Measurements from ENCODE around the gene SLC1A1.

The SLC1A1 gene

DNA sequence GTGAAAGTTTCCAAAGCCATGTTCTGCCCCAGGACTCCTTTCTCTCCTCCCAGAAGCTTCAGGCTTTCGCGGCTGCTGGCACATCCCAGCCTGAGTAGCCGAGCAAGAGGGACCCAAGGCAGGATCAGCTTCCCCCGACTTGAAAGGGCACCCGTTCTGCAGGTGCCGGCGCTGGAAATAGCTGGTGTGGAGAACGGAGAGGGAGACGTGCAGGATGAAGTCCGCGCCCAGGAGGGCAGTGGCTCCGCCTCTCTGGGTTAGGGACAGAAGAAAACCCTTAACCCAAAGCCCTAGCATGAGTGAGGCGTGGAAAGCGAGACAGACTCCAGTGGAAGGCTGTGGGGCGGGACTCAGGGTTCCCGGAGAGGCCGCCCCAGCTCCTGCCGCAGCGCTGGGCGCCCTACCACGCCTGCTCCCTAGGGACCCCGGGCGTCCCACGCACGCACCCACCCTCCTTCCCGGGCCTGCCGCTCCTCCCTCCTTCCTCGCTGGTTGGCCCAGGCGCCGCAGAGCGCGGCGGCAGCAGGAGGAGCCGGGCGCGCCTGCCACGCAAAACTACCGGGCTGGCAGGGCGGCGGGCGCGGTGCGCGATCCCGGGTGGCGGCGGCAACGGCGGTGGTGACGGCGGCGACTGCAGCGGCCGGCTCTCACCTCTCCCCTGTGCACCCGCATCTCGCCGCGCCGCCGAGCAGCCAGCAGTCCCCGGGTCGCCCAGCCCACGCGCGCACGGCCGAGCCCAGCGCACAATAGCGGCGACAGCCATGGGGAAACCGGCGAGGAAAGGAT lies at the start of gene SLC1A1:
Gene SLC1A1 (plus strand): TSS at position 550 of the 786 bp plus-strand sequence. CDS start 212 bp downstream, at position 762.
- DNase-seq (ENCODE audit: low spot score) = peak; percentile 71

- DNase-seq (ENCODE audit: low spot score) = no peak
Observed at GRCh38 chr9:4442806-4443205, 47.5 kb upstream of the SLC1A1 start.

DNA sequence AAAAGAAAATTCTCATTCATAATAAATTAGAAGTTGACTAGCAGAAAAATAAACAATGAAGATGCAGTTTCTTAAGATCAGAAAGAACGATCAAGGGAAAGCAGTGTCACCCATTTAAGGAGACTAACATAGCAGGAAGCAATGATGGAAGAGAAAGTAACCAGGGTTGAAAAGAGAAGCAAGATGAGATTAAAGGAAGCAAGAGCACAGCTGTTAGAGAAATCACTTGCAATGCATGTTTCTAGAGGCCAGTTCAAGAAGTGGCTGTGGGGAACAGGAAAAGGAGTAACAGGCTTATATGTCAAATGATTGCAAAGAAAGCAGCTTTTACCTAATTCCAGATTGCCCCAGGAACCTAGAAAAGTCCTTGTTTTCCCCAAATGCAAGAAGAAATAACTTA lies 46.8 kb upstream of the SLC1A1 start:
- DNase-seq (ENCODE audit: low spot score) = no peak

DNA sequence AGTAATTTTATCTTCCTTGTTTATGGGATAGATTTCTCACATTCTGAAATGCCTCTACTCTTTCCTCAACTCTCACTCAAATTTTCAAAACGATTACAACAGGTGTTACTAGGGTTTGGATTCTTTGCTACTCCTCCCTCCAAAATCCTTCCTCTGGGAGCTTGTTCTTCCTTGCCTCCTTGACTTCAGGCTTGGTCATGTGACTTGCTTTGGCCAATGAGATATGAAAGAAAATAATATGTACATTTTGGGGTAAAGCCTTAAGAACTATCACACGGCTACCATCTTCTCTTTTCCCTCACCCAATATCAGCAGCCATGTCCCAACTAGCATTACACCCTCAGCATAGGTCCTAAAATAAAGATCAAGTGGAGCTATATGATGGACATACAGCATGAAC lies 28.8 kb upstream of the SLC1A1 start:
- no peak for DNase-seq (ENCODE audit: low spot score)

- DNase-seq (ENCODE audit: low spot score) = no peak
Observed at GRCh38 chr9:4463824-4464223, 26.4 kb upstream of the SLC1A1 start.

DNA sequence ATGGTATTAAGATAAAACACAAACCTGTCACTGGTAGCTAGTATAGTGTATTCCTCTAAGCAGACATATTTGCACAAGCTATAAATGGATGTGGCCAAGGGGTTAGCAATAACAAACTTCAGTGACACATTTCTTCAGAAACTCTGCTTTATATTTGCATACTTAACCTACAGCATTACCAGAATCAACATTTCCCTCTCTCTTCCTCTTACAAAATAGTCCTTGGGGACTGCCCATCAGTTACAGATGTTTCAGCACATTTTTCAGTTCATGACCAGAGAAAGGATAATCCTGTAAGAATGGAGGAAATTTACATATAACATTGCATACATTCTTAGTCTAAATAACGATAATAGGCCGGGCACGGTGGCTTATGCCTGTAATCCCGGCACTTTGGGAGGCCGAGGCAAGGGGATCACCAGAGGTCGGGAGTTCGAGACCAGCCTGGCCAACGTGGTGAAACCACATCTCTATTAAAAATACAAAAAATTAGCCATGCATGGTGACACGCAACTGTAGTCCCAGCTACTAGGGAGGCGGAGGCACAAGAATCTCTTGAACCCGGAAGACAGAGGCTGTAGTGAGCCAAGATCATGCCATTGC lies 25.3 kb upstream of the SLC1A1 start:
- no peak for DNase-seq (ENCODE audit: low spot score)

DNA sequence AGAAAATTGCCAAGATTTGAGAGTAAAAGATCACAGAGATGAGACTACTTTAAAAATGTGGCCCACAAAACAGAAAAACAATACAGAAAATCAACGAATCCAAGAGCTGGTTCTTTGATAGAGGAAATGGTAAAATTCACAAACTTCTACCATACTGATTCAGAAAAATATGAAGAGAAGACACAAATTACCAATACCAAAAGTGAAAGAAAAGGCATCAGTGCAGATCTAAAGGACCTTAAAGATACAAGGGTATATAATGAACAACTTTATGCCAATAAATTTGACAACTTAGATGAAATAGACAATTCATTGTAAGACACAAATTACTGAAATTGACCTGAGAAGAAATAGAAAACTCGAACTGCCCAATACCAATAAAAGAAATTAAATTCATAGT lies 24.4 kb upstream of the SLC1A1 start:
- no peak for DNase-seq (ENCODE audit: low spot score)

- no peak for DNase-seq (ENCODE audit: low spot score)
Observed at GRCh38 chr9:4475301-4475700, 15.0 kb upstream of the SLC1A1 start.

- no peak for DNase-seq (ENCODE audit: low spot score)
Observed at GRCh38 chr9:4486176-4486575, 4.1 kb upstream of the SLC1A1 start.

DNA sequence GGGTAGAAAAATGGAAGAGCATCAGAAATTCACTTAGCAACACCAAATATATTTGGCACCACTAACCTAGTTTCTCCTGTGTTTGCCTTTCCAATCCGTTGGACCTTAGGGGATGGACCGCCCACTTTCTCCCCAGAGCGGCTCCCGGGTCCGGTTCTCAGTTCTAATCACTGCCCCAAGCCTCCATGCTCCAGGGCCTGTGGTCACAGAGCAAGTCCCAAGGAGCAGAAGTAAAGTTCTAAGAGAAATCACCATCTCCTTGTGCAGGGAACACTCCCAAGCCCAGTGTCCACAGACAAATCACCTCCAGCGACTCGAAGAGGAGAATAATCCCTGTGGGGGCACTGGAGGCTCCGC lies 728 bp upstream of the SLC1A1 start:
- DNase-seq (ENCODE audit: low spot score) = no peak

GRCh38 chr9:4490705-4491625 lies 697 bp downstream of the SLC1A1 start:
- DNase-seq (ENCODE audit: low spot score) = no peak

DNA sequence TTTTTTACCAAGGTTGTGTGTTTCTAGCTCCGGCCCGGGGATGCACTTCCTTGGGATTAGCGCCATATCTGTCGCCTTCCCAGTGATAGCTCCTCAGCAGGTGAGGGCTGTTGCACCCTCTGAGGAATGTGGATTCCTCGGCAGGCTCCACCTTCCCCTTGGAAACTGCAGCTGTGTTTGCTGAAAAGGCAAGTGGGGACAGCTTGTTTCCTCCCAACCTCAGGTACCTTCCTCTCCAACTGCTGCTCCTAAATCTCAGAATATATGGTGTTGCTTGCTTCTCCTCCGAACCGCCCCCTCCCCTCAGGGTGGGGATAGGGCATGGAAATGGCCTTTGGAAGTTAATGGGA lies 1.3 kb downstream of the SLC1A1 start:
- peak; percentile 44 for DNase-seq (ENCODE audit: low spot score)

- DNase-seq (ENCODE audit: low spot score) = no peak
Observed at GRCh38 chr9:4494332-4494731, 4.1 kb downstream of the SLC1A1 start.

- no peak for DNase-seq (ENCODE audit: low spot score)
Observed at GRCh38 chr9:4494806-4495205, 4.5 kb downstream of the SLC1A1 start.

- no peak for DNase-seq (ENCODE audit: low spot score)
Observed at GRCh38 chr9:4495537-4495936, 5.3 kb downstream of the SLC1A1 start.

DNA sequence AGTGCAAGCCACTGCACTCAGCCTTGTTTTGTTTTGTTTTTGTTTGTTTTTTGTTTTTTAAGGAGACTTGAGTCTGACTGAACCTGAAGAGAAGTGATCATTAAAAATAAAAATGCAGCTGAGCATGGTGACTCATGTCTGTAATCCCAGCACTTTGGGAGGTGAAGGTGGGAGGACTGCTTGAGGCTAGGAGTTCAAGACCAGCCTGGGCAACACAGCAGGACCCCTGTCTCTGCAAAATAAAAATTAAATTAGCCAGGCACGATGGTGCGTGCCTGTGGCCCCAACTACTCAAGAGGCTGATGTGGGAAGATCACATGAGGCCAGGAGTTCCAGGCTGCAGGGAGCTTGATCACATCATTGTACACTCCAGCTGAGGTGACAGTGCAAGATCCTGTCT lies 6.2 kb downstream of the SLC1A1 start:
- DNase-seq (ENCODE audit: low spot score) = no peak

DNA sequence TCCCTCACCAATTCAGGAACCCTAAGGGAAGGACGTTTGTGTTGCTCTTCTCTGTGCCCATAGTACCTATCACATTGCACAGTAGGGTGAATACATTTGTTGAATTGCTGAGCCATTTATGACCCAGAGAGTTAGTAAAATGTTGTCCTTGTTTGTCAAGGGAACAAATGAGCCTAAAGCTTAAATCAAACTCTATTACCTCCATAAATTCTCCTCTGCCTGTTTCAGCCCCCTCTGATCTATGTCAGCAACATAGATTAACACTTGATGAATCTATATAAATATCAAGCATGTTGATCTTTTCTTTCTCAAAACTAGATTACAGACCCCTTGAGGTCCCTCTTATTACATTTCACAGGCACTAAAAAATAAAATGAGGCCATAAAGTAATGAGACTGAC lies 7.1 kb downstream of the SLC1A1 start:
- DNase-seq (ENCODE audit: low spot score) = no peak

GRCh38 chr9:4497855-4498254 lies 7.6 kb downstream of the SLC1A1 start:
- peak; percentile 88 for DNase-seq (ENCODE audit: low spot score)

DNA sequence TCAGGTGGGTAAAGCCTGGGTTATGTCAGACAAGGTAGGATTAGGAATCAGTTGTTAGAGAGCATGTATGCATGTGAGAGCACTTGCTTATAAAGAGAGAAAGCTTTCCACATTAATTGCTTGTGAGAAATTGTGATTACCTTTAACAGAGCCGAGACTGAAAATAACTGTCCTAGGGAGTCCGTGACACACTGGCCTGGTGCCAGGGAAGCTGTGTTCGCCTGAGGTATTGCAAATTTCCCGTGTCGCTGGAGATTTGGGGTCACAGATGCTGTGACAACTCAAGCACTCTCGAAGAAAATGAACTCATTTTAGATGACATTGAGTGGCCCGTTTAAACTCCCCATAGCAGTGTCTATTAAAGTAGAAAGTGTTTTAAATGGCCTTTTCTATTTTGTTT lies 9.6 kb downstream of the SLC1A1 start:
- no peak for DNase-seq (ENCODE audit: low spot score)

GRCh38 chr9:4501147-4501507 lies 10.9 kb downstream of the SLC1A1 start:
- no peak for DNase-seq (ENCODE audit: low spot score)

DNA sequence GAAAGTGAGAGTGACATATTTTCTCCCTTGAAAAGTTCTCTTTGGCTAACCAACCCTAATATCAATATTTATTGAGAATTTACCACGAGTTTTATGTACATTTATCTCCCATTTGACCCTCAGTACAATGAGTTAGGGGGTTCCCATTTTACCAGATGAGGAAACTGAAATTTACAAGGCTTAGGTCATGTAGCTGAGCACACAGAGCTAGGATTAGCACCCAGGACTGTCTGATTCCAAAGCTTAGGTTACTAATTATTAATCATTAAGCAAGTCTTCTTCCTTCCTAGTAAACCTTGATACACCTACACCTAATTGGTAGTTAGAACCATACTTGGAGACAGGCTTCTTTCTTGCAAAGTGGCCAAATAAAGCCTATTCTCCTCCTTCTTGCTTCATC lies 12.2 kb downstream of the SLC1A1 start:
- DNase-seq (ENCODE audit: low spot score) = no peak

GRCh38 chr9:4503103-4503502 lies 12.8 kb downstream of the SLC1A1 start:
- no peak for DNase-seq (ENCODE audit: low spot score)

DNA sequence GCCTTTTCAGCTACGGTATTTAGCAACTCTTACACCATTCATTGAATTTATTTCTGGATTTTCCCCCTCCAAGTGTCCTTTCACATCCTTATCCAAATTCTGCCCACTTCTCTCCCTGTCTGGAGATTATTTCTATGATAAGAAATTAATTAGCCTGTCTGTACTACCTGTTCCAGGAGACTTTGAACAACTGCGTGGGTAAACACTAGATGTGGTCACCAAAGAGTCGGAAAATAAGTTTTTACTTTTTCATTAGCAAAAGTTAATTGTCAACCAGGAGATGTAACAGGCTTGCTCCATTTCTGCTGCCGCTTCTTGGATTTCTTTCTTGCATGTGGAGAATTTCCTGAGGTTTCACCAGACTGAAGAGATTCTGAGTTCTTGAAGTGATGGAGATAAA lies 14.0 kb downstream of the SLC1A1 start:
- DNase-seq (ENCODE audit: low spot score) = no peak
